ENCODE results near the gene EIF4EBP2. TPM values are rescaled to one million over a fixed set of nuclear protein-coding genes. Genes with fewer than 3 reads are reported as not detected.

Gene EIF4EBP2
- total and polyA plus RNA-seq, 2 of the 13 experiments (the other 11 are each of a cell fraction or from before 2014, with no cell fraction given), result 16.9 to 22.0 TPM

GRCh38 chr10:70404036-70404786 lies at the start of gene EIF4EBP2 (continued):
- TF ChIP-seq SIN3A (IDR thresholded peaks at IDR 0.05; ENCODE audit: borderline replicate concordance, low read depth, low read length) (peak; percentile 23; the same call in 1 of the 2 replicates), ZFP41 (CRISPR knock-in tag; IDR thresholded peaks at IDR 0.05; ENCODE audit: borderline replicate concordance) (no peak), FOXK2 (IDR thresholded peaks at IDR 0.05) (no peak), HNRNPUL1 (IDR thresholded peaks at IDR 0.05; ENCODE audit: low read depth, low read length) (no peak), ZNF841 (CRISPR knock-in tag; IDR thresholded peaks at IDR 0.05; ENCODE audit: borderline replicate concordance) (peak; percentile 21; the same call in 1 of the 2 replicates), ZNF205 (CRISPR knock-in tag; IDR thresholded peaks at IDR 0.05) (no peak), POGZ (CRISPR knock-in tag; IDR thresholded peaks at IDR 0.05) (peak; percentile 82), ZBTB34 (CRISPR knock-in tag; IDR thresholded peaks at IDR 0.05) (no peak), TMF1 (CRISPR knock-in tag; IDR thresholded peaks at IDR 0.05; ENCODE audit: low read depth) (peak; percentile 61; the same call in 1 of the 2 replicates), SMARCE1 (IDR thresholded peaks at IDR 0.05; ENCODE audit: borderline replicate concordance) (no peak), KMT2B (CRISPR knock-in tag; IDR thresholded peaks at IDR 0.05) (peak; percentile 51; the same call in 1 of the 2 replicates), SMAD1 (CRISPR knock-in tag; IDR thresholded peaks at IDR 0.05; ENCODE audit: borderline replicate concordance, low read depth) (no peak), ZNF275 (CRISPR knock-in tag; IDR thresholded peaks at IDR 0.05; ENCODE audit: borderline replicate concordance) (0 out of 2 replicates have a peak, but pooled peaks have one; percentile 30), ZNF232 (CRISPR knock-in tag; IDR thresholded peaks at IDR 0.05; ENCODE audit: borderline replicate concordance) (no peak), ARNTL (CRISPR knock-in tag; IDR thresholded peaks at IDR 0.05) (peak; percentile 13; the same call in 1 of the 2 replicates), GZF1 (CRISPR knock-in tag; IDR thresholded peaks at IDR 0.05) (no peak), ZNF580 (CRISPR knock-in tag; IDR thresholded peaks at IDR 0.05; ENCODE audit: borderline replicate concordance, low read depth) (peak; percentile 65; the same call in 1 of the 2 replicates), KMT2A (CRISPR knock-in tag; IDR thresholded peaks at IDR 0.05) (peak; percentile 59)
- TF ChIP-seq, protein P1, sequence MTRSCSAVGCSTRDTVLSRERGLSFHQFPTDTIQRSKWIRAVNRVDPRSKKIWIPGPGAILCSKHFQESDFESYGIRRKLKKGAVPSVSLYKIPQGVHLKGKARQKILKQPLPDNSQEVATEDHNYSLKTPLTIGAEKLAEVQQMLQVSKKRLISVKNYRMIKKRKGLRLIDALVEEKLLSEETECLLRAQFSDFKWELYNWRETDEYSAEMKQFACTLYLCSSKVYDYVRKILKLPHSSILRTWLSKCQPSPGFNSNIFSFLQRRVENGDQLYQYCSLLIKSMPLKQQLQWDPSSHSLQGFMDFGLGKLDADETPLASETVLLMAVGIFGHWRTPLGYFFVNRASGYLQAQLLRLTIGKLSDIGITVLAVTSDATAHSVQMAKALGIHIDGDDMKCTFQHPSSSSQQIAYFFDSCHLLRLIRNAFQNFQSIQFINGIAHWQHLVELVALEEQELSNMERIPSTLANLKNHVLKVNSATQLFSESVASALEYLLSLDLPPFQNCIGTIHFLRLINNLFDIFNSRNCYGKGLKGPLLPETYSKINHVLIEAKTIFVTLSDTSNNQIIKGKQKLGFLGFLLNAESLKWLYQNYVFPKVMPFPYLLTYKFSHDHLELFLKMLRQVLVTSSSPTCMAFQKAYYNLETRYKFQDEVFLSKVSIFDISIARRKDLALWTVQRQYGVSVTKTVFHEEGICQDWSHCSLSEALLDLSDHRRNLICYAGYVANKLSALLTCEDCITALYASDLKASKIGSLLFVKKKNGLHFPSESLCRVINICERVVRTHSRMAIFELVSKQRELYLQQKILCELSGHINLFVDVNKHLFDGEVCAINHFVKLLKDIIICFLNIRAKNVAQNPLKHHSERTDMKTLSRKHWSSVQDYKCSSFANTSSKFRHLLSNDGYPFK (CRISPR knock-in tag; IDR thresholded peaks at IDR 0.05; ENCODE audit: borderline replicate concordance), result no peak
- TF ChIP-seq, protein P2, sequence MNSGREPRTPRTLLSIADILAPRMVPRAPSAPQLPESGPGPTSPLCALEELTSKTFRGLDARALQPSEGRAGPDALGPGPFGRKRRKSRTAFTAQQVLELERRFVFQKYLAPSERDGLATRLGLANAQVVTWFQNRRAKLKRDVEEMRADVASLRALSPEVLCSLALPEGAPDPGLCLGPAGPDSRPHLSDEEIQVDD (CRISPR knock-in tag; IDR thresholded peaks at IDR 0.05; ENCODE audit: borderline replicate concordance), result peak; percentile 83; the same call in 1 of the 2 replicates
- TF ChIP-seq, protein P3, sequence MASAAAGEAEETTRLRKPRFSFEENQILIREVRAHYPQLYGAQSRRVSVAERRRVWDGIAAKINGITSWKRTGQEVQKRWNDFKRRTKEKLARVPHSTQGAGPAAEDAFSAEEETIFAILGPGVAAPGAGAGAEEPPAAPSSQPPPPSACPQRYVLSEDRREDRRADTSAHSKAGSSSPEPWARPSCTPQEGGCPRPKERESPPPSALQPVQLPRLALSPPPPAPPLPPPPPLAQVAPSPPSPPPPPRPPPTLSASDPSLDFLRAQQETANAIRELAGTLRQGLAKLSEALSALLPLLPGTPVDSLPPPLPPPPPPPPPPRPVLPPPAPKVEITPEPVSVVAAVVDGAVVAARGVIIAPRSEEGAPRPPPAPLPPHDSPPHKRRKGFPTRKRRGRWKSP (CRISPR knock-in tag; IDR thresholded peaks at IDR 0.05), result 0 out of 2 replicates have a peak, but pooled peaks have one; percentile 48
